SK-N-SH treated with all-trans-retinoic acid at 6 μM for 48 hours (cell line): ENCODE results near the gene TMEM212.

ENCODE experiments used
- ATAC-seq: fragments of 200-7000 bp; cut with Tn5 transposase; 3 replicates; pipeline ENCODE4 v1.9.1; 2020; ENCODE audit warnings: mild to moderate bottlenecking, moderate library complexity
- ARNTL ChIP-seq: fragments of 450-650 bp; formaldehyde crosslinking; IDR thresholded peaks from 2 replicates; pipeline ENCODE4 v1.5.0; 2020; ENCODE audit warnings: low read depth, mild to moderate bottlenecking, moderate library complexity, borderline replicate concordance
- BACH2 ChIP-seq: fragments of 250-450 bp; sonication (Bioruptor Pico); IDR thresholded peaks from 2 replicates; pipeline ENCODE4 v1.9.0; 2021; ENCODE audit warnings: mild to moderate bottlenecking, borderline replicate concordance
- CSDC2 ChIP-seq: fragments of 250-450 bp; sonication (Bioruptor Pico); IDR thresholded peaks from 2 replicates; pipeline ENCODE4 v1.5.0; 2020; ENCODE audit warnings: mild to moderate bottlenecking, moderate library complexity
- GLIS3 ChIP-seq: fragments of 250-450 bp; sonication (Bioruptor Pico); IDR thresholded peaks from 2 replicates; pipeline ENCODE4 v1.5.0; 2020; ENCODE audit warnings: mild to moderate bottlenecking, moderate library complexity
- ISL1 ChIP-seq: fragments of 250-450 bp; sonication (Bioruptor Pico); IDR thresholded peaks from 2 replicates; pipeline ENCODE4 v2.1.2; 2022; ENCODE audit warnings: mild to moderate bottlenecking, moderate library complexity
- OSR1 ChIP-seq: fragments of 250-450 bp; sonication (Bioruptor Pico); IDR thresholded peaks from 2 replicates; pipeline ENCODE4 v1.8.0; 2022; ENCODE audit warnings: moderate library complexity, mild to moderate bottlenecking, inconsistent platforms
- PPARA ChIP-seq: fragments of 250-450 bp; sonication (Bioruptor Pico); IDR thresholded peaks from 2 replicates; pipeline ENCODE4 v1.5.0; 2020; ENCODE audit warnings: mild to moderate bottlenecking, borderline replicate concordance
- RARB ChIP-seq: fragments of 250-450 bp; sonication (Bioruptor Pico); IDR thresholded peaks from 2 replicates; pipeline ENCODE4 v1.8.0; 2021; ENCODE audit warnings: mild to moderate bottlenecking, moderate library complexity
- SNAI2 ChIP-seq: fragments of 250-450 bp; sonication (Bioruptor Pico); IDR thresholded peaks from 2 replicates; pipeline ENCODE4 v1.5.0; 2020; ENCODE audit warnings: mild to moderate bottlenecking, moderate library complexity
- TCF4 ChIP-seq: fragments of 250-450 bp; sonication (Bioruptor Pico); IDR thresholded peaks from 2 replicates; pipeline ENCODE4 v1.8.0; 2021; ENCODE audit warnings: mild to moderate bottlenecking, moderate library complexity, borderline replicate concordance
- TOX ChIP-seq: fragments of 250-450 bp; sonication (Bioruptor Pico); IDR thresholded peaks from 2 replicates; pipeline ENCODE4 v1.8.0; 2021; ENCODE audit warnings: mild to moderate bottlenecking, moderate library complexity, borderline replicate concordance
- ZC3H10 ChIP-seq: fragments of 250-450 bp; sonication (Bioruptor Pico); IDR thresholded peaks from 2 replicates; pipeline ENCODE4 v1.5.1; 2021; ENCODE audit warnings: mild to moderate bottlenecking, moderate library complexity
- ZFP3 ChIP-seq: fragments of 250-450 bp; sonication (Bioruptor Pico); IDR thresholded peaks from 2 replicates; pipeline ENCODE4 v1.5.0; 2020; ENCODE audit warnings: mild to moderate bottlenecking, moderate library complexity
- ZFP30 ChIP-seq: fragments of 450-650 bp; formaldehyde crosslinking; IDR thresholded peaks from 2 replicates; pipeline ENCODE4 v1.5.0; 2022; ENCODE audit warnings: mild to moderate bottlenecking, moderate library complexity
- ZNF565 ChIP-seq: fragments of 450-650 bp; formaldehyde crosslinking; conservative IDR thresholded peaks from 2 replicates; pipeline ENCODE4 v1.5.0; 2020; ENCODE audit warnings: low read depth, mild to moderate bottlenecking, moderate library complexity
- ZNF70 ChIP-seq: fragments of 450-650 bp; formaldehyde crosslinking; IDR thresholded peaks from 2 replicates; pipeline ENCODE4 v1.5.0; 2020; ENCODE audit warnings: mild to moderate bottlenecking, moderate library complexity
- ZNF8 ChIP-seq: fragments of 450-650 bp; formaldehyde crosslinking; IDR thresholded peaks from 2 replicates; pipeline ENCODE4 v1.5.0; 2020; ENCODE audit warnings: mild to moderate bottlenecking, moderate library complexity
- TF ChIP-seq, protein P1 (sequence below): fragments of 250-450 bp; sonication (Bioruptor Pico); IDR thresholded peaks from 2 replicates; pipeline ENCODE4 v1.5.1; 2021; ENCODE audit warnings: mild to moderate bottlenecking, moderate library complexity
- TF ChIP-seq, protein P2 (sequence below): fragments of 250-450 bp; sonication (Bioruptor Pico); IDR thresholded peaks from 2 replicates; pipeline ENCODE4 v1.5.0; 2020; ENCODE audit warnings: mild to moderate bottlenecking, moderate library complexity
- TF ChIP-seq, protein P3 (sequence below): fragments of 250-450 bp; sonication (Bioruptor Pico); IDR thresholded peaks from 2 replicates; pipeline ENCODE4 v1.8.0; 2021; ENCODE audit warnings: low read depth, mild to moderate bottlenecking, moderate library complexity, borderline replicate concordance
- TF ChIP-seq, protein P4 (sequence below): fragments of 250-450 bp; sonication (Bioruptor Pico); IDR thresholded peaks from 2 replicates; pipeline ENCODE4 v1.8.0; 2020; ENCODE audit warnings: mild to moderate bottlenecking, moderate library complexity, borderline replicate concordance
- TF ChIP-seq, protein P5 (sequence below): fragments of 250-450 bp; sonication (Bioruptor Pico); IDR thresholded peaks from 2 replicates; pipeline ENCODE4 v1.5.1; 2020; ENCODE audit warnings: low read depth, mild to moderate bottlenecking, moderate library complexity

Gene TMEM212

DNA sequence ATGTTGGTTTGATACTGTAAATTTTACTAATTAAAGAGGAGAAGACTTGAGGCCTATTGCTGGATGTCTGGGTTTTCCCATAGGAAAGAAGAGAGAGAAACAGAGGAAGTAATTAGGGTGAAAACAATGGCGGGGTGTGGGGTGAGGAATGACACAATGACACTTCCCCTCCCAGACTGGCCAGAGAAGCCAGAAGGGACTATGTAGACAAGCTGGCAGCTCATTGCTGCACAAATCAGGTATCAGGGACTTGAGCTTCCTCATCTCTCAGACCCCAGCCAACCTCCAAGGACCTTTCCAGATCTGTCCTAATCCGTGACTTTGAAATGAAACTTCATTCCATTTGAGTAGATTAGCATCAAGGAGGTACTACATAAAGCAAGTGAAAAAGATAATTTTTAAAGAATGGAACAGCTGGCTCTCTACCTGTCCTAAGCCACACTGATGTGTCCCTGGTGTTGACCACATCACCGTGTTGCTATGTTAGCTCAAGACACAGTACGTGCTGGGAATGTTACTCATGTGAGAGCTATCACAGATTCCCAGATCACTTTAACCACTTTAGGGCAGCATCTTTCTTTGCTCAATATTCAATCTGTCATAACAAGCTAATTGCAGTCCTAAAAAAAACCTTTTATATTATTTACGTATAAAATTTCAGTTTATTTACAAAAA lies 22.2 kb downstream of the TMEM212 start:
- no peak for ATAC-seq
- TF ChIP-seq GLIS3 (CRISPR knock-in tag) (no peak), ISL1 (no peak), BACH2 (CRISPR knock-in tag) (no peak), ZNF565 (CRISPR knock-in tag) (no peak), TOX (no peak), SNAI2 (CRISPR knock-in tag) (no peak), ZC3H10 (CRISPR knock-in tag) (no peak)
- TF ChIP-seq, protein P1, sequence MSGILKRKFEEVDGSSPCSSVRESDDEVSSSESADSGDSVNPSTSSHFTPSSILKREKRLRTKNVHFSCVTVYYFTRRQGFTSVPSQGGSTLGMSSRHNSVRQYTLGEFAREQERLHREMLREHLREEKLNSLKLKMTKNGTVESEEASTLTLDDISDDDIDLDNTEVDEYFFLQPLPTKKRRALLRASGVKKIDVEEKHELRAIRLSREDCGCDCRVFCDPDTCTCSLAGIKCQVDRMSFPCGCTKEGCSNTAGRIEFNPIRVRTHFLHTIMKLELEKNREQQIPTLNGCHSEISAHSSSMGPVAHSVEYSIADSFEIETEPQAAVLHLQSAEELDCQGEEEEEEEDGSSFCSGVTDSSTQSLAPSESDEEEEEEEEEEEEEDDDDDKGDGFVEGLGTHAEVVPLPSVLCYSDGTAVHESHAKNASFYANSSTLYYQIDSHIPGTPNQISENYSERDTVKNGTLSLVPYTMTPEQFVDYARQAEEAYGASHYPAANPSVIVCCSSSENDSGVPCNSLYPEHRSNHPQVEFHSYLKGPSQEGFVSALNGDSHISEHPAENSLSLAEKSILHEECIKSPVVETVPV (CRISPR knock-in tag), result no peak

DNA sequence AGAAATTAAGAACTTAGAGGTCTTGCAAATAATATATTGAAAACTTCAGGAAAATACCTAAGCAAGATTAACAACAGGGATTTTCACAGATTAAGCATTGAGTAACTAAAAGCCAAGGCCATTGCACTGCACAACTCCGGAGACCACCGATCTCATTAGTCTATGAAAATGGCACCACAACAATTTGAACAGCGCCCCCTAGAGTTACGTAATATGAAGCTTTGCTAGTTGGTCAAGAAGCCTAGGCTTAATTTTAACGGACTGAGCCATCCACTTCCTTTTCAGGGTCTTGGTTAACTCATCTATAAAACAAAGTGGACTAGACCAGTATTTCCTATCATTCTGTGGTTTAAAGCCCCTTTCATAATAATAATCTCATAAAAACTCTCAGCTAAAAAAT lies 24.8 kb downstream of the TMEM212 start:
- no peak for TF ChIP-seq ZFP3 (CRISPR knock-in tag)
- TF ChIP-seq ZNF8, result no peak
- TF ChIP-seq TOX, result no peak
- TF ChIP-seq, protein P1 (CRISPR knock-in tag), result no peak
- no peak for TF ChIP-seq SNAI2 (CRISPR knock-in tag)
- no peak for TF ChIP-seq ZNF565 (CRISPR knock-in tag)
- TF ChIP-seq ZFP30, result no peak
- no peak for TF ChIP-seq GLIS3 (CRISPR knock-in tag)
- TF ChIP-seq ISL1, result no peak
- TF ChIP-seq, protein P2, sequence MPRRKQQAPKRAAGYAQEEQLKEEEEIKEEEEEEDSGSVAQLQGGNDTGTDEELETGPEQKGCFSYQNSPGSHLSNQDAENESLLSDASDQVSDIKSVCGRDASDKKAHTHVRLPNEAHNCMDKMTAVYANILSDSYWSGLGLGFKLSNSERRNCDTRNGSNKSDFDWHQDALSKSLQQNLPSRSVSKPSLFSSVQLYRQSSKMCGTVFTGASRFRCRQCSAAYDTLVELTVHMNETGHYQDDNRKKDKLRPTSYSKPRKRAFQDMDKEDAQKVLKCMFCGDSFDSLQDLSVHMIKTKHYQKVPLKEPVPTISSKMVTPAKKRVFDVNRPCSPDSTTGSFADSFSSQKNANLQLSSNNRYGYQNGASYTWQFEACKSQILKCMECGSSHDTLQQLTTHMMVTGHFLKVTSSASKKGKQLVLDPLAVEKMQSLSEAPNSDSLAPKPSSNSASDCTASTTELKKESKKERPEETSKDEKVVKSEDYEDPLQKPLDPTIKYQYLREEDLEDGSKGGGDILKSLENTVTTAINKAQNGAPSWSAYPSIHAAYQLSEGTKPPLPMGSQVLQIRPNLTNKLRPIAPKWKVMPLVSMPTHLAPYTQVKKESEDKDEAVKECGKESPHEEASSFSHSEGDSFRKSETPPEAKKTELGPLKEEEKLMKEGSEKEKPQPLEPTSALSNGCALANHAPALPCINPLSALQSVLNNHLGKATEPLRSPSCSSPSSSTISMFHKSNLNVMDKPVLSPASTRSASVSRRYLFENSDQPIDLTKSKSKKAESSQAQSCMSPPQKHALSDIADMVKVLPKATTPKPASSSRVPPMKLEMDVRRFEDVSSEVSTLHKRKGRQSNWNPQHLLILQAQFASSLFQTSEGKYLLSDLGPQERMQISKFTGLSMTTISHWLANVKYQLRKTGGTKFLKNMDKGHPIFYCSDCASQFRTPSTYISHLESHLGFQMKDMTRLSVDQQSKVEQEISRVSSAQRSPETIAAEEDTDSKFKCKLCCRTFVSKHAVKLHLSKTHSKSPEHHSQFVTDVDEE (CRISPR knock-in tag), result no peak
- TF ChIP-seq RARB, result no peak
- TF ChIP-seq OSR1, result no peak
- TF ChIP-seq, protein P3, sequence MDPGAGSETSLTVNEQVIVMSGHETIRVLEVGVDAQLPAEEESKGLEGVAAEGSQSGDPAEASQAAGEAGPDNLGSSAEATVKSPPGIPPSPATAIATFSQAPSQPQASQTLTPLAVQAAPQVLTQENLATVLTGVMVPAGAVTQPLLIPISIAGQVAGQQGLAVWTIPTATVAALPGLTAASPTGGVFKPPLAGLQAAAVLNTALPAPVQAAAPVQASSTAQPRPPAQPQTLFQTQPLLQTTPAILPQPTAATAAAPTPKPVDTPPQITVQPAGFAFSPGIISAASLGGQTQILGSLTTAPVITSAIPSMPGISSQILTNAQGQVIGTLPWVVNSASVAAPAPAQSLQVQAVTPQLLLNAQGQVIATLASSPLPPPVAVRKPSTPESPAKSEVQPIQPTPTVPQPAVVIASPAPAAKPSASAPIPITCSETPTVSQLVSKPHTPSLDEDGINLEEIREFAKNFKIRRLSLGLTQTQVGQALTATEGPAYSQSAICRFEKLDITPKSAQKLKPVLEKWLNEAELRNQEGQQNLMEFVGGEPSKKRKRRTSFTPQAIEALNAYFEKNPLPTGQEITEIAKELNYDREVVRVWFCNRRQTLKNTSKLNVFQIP (CRISPR knock-in tag), result no peak
- no peak for TF ChIP-seq ARNTL
- no peak for TF ChIP-seq CSDC2 (CRISPR knock-in tag)
- no peak for TF ChIP-seq ZC3H10 (CRISPR knock-in tag)
- TF ChIP-seq PPARA (CRISPR knock-in tag), result no peak
- no peak for ATAC-seq

DNA sequence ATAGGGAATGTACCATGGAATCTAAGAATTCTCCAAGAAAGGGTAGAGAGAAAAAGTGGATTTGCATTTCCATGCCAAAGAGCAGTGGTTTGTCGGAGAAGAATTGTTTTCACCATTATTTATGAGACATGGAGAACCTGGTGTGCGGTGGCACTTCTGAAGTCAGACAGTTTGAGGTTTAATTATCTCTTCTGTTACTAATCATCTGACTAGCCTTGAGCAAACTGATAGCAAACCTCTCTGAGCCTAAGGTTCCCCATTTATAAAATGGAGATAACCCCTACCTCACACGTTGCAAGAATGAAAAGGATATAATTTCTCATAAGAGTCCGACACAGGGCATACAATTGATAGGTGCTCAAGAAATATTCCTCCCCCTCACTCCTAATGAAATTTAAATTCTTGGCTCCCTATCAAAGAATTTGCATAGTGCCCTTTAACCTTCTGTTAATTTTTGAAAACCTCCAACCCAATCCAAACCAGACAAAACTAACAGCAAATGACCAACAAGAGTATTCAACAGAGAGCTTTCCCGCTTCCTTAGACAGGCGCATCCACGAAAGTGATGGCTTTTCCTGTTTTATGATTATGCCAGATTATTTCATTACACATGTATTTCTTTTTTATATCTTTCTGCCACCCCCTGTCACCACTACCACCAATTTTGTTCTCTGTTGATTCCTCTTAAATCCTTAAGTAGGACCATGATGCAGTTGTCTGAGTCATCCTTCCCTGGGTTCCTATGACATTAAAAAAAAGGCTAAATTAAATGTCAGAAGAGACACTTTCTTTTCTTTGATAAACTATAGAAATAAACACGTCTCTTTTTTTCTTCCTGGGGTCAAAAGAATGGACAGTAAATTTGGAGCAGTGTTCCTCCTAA lies 28.5 kb downstream of the TMEM212 start:
- ATAC-seq, result no peak
- TF ChIP-seq, protein P3 (CRISPR knock-in tag), result no peak
- TF ChIP-seq GLIS3 (CRISPR knock-in tag) (no peak), ZFP30 (no peak), ZFP3 (CRISPR knock-in tag) (no peak), OSR1 (no peak), TCF4 (no peak), ZNF70 (CRISPR knock-in tag) (no peak), ISL1 (no peak), PPARA (CRISPR knock-in tag) (no peak), RARB (no peak), ZC3H10 (CRISPR knock-in tag) (no peak), TOX (no peak)
- TF ChIP-seq, protein P4, sequence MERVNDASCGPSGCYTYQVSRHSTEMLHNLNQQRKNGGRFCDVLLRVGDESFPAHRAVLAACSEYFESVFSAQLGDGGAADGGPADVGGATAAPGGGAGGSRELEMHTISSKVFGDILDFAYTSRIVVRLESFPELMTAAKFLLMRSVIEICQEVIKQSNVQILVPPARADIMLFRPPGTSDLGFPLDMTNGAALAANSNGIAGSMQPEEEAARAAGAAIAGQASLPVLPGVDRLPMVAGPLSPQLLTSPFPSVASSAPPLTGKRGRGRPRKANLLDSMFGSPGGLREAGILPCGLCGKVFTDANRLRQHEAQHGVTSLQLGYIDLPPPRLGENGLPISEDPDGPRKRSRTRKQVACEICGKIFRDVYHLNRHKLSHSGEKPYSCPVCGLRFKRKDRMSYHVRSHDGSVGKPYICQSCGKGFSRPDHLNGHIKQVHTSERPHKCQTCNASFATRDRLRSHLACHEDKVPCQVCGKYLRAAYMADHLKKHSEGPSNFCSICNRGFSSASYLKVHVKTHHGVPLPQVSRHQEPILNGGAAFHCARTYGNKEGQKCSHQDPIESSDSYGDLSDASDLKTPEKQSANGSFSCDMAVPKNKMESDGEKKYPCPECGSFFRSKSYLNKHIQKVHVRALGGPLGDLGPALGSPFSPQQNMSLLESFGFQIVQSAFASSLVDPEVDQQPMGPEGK (CRISPR knock-in tag), result no peak
- TF ChIP-seq, protein P5, sequence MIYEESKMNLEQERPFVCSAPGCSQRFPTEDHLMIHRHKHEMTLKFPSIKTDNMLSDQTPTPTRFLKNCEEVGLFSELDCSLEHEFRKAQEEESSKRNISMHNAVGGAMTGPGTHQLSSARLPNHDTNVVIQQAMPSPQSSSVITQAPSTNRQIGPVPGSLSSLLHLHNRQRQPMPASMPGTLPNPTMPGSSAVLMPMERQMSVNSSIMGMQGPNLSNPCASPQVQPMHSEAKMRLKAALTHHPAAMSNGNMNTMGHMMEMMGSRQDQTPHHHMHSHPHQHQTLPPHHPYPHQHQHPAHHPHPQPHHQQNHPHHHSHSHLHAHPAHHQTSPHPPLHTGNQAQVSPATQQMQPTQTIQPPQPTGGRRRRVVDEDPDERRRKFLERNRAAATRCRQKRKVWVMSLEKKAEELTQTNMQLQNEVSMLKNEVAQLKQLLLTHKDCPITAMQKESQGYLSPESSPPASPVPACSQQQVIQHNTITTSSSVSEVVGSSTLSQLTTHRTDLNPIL (CRISPR knock-in tag), result no peak
